Fibroblast of lung (primary cell): ENCODE measurements around the gene SLC4A8.

Experiments
- CTCF ChIP-seq, 2 donors: IDR thresholded peaks in 1 of 2; conservative IDR thresholded peaks in 1 of 2; 1 replicate in 1 of 2; 2 replicates in 1 of 2; pipeline ENCODE4 v1.5.1; 2011 to 2012; ENCODE audit warnings: low read length in 2 of 2, control low read depth in 1 of 2, inconsistent platforms in 1 of 2, low read depth in 1 of 2, mild to moderate bottlenecking in 1 of 2
- EZH2 ChIP-seq: IDR thresholded peaks from 2 replicates; pipeline ENCODE4 v1.5.1; 2012; ENCODE audit warnings: low read length, control low read depth, mild to moderate bottlenecking; ENCODE audit errors: missing control alignments

GRCh38 chr12:51538149-51538548 lies 113.5 kb downstream of the SLC4A8 start:
- TF ChIP-seq CTCF (conservative IDR thresholded peaks at IDR 0.05 in 1 of 2, IDR thresholded peaks at IDR 0.05 in 1 of 2; ENCODE audit: low read depth in 1 of 2, low read length in 2 of 2) (no peak), EZH2 (no peak)
